Activated T-cell treated with anti-CD3 and anti-CD28 coated beads, Interleukin-2, amount 50 U/mL, for 48 hours (primary cell): Measurements from ENCODE around the gene PROKR1.
"Not testable (repeated sequence)": the region's sequence is repeated elsewhere in the genome, so short reads cannot be mapped to it uniquely, and the experiment has no call there.

Experiments
- DNase-seq, 2 experiments: peaks; one replicate each; pipeline ENCODE4 v3.0.0-alpha.2; 2020

PROKR1 gene

DNA sequence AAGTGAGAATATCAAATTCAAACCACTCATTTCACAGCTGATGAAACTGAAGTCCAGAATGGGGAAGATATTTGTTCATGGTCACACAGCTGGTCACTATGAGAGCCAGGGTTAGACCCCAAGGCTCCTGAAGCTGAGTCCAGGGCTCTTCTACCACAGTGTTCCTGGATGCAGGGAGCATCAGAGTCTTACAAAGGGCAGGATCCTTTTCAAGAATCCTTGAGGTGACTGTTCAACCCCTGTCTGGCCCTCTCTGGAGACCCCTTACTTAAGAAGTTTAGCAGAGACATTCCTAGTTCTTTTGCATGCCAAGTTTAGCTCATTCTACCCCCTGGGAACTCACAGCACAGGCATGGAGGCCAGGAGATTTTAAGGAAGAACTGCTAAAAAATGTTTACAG lies 15.7 kb downstream of the PROKR1 start:
- no peak for DNase-seq

DNA sequence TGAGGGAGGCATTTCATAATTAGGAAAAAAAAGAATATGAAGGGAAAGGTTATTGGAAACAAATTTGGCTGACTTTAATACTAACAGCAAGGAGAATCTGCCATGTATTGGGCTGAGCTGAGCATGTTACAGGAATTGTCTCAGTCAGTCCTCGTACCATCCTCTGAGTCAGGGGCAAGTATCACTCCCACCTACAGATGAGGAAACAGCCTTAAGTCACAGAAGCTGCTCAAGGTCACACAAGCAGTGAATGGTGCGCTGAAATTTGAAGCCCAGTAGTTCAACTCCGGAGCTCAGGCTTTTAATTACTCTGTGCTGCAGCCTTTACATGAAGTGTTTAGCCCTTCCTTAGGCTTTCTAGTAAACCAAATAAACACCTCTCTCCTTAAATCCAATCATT lies 17.3 kb downstream of the PROKR1 start:
- DNase-seq: no peak

DNA sequence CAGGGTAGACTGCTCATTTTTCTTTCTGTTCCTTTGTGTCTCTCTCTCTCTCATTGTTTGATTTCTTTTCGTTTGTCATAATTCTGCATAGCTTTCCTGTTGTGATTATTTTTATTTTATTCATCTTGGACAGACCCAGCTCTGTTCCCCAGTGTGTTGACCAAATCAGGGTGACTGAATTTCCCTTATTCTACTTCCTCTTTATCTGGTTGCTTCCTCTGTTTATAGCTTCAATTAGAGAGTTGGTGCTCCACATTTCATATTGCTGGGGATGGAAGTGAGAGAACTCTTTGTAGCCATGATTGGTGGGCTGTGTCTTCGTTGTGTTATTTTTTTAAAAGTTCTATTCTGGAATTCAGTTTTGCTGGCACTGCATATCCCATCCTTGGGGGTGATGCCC lies 19.1 kb downstream of the PROKR1 start:
- no peak for DNase-seq

DNA sequence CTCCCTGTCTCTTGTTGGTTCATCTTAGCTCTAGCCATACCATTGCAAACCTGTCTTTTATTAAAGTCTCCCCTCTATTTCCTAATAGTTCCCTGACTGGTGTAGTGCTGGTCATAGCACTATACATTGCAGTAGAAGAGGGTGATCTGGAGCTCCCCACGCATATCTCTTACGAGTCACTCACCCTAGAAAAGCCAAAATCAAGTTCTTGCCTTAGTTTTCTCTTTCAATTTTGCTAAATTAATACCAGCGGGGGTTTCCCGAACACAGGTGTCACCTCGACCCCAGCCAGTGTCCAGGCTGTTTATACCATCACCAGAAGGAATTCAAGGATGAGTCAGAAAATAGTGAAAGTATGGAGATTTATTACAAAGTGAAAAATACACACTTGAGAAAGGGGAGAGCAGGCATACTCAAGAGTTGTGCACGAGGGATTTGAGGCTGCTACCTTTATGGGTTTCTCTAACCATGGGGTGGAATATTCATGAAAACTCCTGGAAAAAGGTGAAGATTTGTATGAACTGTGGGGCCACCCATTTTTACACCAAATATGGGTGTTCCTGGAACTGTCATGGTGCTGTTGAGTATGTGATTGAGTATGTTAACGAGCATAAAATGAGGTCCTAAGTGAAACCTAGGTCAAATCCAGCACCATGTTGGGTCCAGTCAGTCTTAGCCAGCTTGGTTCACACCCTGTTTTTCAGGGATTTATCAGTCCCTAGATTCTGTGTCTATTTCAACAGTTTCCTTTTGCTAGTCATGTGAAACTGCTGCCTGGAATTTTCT lies 20.2 kb downstream of the PROKR1 start:
- DNase-seq: no peak

DNA sequence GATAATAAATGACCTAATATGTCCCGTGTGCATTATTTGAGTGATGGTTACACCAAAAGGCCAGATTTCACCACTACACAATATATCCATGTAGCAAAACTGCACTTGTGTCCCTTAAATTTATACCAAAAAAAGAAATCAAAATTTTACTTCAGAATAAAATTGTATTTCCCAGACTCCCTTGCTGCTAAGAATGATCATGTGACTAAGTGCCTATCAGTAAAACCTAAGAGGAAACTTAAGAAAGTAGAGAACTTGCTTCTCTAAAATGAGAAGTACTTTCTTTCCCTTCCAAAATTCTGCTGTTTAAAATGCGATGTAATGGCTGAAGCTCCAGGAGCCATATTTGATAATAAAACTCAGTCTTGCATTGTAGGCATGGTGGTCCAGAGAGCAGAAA lies 24.0 kb downstream of the PROKR1 start:
- DNase-seq: no peak

DNA sequence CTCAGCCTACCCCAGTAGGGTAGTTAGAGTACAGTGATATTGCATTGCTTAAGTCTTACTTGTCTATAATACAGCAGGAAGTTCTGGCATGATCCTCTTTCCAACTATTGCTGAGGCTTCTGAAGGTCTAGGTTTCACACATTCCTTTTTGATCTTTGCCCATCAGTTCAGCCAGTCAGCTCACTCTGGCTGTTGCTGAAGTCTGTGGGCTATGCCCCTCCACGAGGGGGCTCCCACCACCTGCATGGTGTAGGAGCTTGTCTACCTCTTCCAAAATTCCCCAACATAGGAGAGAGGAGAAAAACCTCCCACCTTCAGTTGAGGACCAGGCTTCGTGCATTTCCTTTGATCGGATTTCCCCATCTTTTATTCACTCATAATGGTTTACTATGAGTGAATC lies 26.3 kb downstream of the PROKR1 start:
- no peak for DNase-seq

DNA sequence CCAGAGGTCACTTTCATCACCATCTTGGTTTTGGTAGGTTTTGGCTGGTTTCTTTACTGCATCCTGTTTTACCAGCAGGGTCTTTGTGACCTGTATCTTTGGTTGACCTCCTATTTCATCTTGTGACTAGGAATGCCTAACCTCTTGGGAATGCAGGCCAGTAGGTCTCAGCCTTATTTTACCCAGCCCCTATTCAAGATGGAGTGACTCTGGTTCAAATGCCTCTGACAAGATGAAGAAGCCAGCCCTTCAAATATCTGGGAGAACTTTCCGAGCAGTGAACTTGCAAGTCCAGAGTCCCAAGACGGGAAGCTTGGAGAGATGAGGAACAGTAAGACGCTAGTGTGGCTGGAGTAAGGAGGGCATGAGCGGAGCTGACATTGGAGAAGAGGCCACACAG lies 28.6 kb downstream of the PROKR1 start:
- DNase-seq: no peak

DNA sequence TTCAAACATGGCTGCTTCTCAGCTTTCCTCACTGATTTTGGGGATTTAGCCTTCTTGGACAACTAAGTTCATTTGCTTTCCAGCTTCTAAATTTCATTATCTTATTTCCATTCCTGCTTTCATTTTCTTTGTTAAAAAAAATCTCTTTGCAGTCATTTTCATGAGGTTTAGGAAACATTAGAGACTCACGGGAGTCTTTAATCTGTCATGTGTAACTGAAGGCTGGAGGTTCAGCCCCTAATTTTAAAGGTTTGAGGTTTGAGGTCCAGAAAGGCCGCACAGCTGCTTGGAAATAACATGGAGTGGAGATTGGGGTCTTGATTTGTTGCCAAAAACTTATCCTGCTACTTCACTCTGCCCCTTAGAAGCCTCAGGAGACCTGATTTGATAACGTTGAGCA lies 30.3 kb downstream of the PROKR1 start:
- DNase-seq: no peak

DNA sequence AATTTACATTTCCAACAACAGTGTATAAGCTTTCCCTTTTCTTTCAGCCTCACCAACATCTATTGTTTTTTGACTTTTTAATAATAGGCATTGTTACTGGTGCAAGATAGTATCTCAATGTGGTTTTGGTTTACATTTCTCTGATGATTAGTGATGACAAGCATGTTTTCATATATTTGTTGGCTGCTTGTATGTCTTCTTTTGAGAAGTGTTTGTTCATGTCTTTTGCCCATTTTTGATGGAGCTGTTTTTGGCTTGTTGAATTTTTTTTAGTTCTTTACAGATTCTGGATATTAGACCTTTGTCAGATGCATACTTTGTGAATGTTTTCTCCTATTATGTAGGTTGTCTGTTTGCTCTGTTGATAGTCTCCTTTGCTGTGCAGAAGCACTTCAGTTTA lies 32.1 kb downstream of the PROKR1 start:
- no peak for DNase-seq

DNA sequence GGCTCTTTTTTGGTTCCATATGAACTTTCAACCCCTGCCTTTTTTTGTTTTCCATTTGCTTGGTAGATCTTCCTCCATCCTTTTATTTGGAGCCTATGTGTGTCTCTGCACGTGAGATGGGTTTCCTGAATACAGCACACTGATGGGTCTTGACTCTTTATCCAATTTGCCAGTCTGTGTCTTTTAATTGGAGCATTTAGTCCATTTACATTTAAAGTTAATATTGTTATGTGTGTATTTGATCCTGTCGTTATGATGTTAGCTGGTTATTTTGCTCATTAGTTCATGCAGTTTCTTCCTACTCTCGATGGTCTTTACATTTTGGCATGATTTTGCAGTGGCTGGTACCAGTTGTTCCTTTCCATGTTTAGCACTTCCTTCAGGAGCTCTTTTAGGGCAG lies 34.5 kb downstream of the PROKR1 start:
- DNase-seq: not testable (repeated sequence)

DNA sequence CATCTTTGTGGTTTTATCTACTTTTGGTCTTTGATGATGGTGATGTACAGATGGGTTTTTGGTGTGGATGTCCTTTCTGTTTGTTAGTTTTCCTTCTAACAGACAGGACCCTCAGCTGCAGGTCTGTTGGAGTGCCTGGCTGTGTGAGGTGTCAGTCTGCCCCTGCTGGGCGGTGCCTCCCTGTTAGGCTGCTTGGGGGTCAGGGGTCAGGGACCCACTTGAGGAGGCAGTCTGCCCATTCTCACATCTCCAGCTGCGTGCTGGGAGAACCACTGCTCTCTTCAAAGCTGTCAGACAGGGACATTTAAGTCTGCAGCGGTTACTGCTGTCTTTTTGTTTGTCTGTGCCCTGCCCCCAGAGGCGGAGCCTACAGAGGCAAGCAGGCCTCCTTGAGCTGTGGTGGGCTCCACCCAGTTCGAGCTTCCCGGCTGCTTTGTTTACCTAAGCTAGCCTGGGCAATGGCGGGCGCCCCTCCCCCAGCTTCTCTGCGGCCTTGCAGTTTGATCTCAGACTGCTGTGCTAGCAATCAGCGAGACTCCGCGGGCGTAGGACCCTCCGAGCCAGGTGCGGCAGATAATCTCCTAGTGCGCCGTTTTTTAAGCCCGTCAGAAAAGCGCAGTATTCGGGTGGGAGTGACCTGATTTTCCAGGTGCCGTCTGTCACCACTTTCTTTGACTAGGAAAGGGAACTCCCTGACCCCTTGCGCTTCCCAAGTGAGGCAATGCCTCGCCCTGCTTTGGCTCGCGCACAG lies 36.0 kb downstream of the PROKR1 start:
- DNase-seq: not testable (repeated sequence)

DNA sequence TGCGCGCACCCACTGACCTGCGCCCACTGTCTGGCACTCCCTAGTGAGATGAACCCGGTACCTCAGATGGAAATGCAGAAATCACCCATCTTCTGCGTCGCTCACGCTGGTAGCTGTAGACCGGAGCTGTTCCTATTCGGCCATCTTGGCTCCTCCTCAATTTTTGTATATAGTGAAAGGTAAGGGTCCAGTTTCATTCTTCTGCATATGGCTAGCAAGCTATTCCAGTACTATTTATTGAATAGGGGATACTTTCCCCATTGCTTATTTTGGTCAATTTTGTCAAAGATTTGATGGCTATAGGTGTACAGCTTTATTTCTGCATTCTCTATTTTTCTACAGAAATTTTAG lies 36.5 kb downstream of the PROKR1 start:
- not testable (repeated sequence) for DNase-seq

DNA sequence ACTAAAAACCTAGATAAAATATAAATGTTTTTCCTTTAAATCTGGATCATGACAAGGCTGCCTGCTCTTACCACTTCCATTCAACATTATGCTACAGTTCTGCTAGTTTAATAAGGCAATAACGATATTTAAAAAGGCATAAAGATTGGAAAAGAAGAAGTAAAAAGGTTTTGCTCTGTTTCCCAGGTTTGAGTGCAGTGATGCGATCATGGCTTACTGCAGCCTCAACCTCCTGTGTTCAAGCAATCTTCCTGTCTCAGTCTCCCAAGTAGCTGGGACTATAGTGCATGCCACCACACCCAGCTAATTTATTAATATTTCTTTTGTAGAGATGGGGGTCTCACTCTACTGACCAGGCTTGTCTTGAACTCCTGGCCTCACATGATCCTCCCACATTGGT lies 40.8 kb downstream of the PROKR1 start:
- no peak for DNase-seq

DNA sequence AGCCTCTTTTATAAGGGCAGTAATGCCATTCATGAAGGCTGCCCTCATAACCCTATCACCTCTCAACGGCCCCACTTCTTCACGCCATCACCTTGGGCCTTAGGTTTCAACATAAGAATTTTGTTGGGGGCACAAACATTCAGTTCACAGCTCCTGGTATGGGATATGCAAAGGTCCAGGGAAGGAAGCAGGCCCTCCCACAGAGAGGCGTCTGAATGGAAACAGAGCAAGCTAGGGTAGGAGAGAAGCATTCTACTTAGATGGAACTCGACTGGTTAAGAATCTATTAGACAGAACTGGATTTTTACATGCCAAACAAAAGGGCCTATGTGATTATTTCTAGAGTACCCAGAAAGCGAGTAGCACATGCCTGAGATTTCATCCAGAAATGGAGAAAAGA lies 42.8 kb downstream of the PROKR1 start:
- no peak for DNase-seq

DNA sequence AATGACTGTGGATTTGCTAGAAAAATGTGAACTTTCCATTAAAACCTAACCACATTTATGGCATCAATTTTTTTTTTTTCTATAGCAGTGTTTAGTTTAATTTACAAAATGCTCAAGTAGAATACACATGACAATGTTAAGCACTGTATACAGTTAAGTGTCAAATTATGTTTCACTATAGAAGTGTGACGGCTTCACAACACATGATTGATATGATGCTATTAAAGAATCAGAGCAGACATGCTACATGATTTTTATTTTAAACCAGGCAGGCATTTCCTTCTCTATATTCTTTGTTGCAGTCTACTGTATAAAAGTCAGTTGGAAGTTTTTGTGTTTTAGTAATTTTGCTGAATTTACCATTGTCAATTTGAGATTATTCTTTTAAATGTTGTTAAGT lies 43.6 kb downstream of the PROKR1 start:
- no peak for DNase-seq

DNA sequence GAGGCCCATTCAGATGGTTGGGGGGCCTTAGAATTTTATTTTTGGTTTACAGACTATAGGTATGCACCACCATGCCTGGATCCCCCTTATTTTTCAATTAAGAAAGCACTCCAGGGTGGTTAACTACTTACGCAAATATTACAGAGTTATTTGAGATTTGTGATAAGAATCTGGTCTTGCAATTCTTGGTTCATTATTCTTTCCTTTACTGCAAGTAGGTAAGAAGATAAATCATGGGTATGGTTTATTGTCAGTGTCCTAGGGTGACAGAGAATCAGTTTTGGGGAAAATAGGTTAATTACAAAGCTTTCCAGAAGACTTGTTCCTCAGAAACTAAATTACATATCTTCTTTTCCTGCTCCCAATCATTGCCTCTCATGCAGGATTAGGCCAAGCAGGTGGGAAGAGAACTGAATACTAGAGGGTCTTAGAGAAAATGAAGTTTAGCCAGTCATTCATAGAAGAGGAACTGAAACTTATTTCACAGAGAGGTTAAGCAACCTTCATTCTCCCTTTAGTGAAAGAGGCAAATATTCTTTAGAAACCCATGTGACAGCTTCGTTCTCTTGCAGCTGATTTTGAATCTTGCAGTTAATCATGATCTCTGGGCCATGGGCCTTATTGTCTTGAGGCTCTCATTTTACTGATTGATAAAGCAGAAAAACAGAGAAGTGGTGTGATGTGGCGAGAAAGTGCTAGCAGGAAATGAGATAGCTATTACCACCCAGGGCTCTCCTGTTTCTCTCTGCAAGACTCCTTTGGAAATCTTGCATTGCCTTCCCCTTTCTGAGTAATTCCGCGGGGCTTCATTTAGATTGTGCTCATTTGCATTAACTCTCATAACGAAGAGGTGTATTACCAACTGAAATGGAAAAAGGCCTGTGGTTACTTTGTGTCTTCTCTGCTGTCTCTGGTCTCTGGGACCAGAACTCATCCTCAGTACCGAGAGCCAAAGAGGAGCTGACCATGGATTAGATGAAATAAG lies 46.5 kb downstream of the PROKR1 start:
- DNase-seq: peak in 1 of 2 experiments; percentile 34

DNA sequence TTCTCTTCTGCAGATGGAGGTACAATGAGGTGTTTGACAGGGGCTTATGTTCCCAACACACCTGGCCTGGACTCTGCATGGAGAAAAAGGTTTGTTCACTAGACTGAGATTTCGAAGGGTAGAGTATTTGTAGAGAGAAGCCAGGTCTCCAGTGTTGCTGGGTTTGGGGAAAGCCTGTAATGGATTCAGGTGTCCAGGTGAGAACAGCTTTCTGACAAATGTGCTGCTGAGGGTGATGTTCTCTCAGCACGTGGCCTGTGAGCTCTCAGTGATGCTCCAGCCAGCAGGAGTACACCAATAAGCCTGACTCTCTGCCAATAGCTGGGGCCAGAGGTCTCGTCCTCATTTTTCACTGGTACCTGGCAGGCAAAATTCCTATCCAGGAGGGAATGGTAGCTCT lies 47.5 kb downstream of the PROKR1 start:
- no peak for DNase-seq

DNA sequence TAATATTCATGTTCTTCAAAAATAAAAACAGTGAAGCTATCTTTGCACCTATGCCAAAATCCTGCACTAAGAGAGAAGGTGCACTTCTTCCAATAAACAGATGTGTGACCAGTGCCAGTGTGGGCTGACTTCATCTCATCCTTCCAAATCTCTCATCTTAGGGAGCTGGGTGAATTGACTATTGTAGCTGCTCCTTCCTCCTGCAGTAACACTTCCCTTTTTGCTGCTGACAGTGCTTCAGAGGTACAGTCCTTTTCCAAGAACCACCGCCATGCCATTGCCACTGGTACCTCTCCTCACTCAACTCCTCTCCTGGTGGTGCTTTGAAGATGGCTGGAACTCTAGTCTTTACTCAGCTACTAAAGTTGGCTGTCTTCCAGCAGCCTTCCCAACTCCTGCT lies 49.1 kb downstream of the PROKR1 start:
- no peak for DNase-seq

DNA sequence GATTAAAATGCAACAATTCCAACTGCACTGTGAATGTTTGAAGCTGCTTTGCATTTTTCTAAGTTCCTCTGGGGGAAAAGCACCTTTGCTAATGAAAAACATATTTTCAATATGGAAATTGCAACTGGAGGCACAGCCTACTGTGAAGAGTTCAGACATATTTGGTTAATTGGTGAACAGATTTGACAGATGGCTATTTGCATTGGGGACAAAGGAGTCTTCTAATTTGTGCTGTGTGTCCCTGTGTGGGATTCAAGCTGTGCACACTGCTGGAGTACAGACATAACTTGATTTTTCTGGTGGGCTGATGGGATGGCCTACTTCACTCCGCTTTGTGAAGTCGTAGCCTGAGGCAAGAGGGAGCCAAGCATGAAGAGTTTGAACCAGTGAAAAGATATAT lies 50.6 kb downstream of the PROKR1 start:
- DNase-seq: no peak

DNA sequence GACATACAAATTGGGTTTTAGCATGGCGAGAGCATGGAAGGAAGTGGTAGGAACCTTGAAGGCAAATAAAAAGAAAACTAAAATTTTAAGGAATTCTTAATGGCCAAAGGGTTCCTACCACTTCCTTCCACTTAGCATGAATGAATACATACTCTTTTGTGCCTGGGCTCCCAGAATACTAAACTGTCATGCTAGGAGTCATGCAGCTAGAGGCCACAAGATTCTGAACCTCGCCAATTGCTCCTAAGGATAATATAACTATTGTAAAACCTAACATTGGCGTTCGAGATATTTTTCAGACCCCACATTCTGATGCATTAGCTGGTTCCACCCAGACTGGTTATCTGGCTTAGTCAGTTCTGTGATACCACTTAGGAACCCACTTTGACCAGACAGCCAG lies 52.6 kb downstream of the PROKR1 start:
- no peak for DNase-seq

DNA sequence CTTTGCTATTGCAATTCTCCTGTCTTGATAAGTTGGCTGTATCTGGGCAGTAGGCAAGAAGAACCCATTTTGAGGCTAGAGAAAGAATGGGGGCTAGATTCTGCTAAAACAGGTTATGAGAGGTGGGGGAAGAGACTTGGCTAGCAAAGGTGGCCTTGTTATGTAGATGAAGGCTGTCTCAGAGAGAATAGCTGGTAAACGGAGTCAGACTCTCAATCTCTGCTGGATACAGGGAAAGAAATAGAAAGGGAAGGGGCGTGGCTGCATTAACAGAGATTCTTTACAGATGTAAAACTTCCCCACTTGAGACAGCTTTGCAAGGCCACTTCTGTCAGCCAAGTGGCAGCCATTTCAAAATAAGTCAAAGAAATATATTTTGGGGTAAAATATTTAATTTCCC lies 53.2 kb downstream of the PROKR1 start:
- no peak for DNase-seq

DNA sequence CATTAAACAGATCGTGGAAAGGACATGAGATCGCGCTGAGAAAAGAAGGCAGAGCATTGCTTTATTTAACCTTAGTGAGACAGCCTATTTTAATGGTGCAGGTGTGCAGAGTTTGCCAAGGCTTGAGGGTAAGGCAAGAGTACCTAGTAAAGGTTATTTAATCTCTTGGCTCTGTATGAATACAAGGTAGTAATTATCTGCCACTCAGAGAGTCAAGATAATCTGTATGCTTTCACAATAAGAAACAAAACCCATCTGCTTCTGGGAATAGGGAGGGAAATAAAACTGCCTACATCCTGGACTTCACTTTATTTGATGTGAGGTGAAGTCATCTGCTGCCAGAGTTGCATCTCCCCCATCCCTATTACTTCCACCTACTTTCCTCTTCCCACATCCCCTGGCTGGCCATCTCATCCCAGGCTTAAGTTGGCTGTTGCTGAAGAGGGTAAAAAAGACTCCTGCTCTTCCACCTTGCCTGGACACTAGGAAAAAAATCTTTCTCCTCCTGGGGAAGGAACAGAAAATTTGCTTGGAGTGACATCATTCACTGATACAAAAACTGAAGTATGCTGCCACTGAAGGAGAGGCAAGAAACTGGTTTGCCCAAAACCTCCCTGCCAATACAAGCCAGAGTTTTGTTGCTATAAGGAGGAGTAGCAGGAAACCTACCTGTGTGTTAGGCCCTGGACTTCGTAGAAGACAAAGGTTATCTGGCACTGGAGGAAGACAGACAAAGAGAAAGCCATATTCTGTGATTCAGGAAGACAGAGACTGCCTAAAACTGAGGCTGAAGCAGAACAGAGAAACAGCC lies 55.4 kb downstream of the PROKR1 start:
- DNase-seq: no peak

DNA sequence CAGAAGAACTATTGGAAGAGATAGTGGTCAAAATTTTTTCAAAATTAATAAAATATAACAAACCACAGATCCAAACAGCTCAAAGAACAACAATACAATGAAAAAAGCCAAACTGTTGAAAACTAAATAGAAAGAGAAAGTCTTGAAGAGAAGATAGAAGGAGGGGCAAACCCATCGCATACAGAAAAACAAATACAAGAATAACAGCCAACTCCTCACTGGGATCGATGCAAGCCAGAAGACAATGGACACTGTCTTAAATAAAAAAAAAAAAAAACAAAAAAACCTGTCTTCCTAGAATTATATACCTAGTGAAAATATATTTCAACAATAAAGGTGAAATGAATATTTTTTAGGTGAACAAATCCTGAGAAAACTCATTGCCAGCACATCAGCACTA lies 57.2 kb downstream of the PROKR1 start:
- no peak for DNase-seq
